ENCODE data around the gene TCEAL7. TPM values are rescaled to one million over a fixed set of nuclear protein-coding genes. Genes with fewer than 3 reads are reported as not detected.

The TCEAL7 gene
- total and polyA plus RNA-seq, 2 of the 13 experiments (the other 11 are each of a cell fraction or from before 2014, with no cell fraction given), result not detected

- peak; percentile 75 for TF ChIP-seq ZNF687 (CRISPR knock-in tag; IDR thresholded peaks at IDR 0.05)
- no peak for TF ChIP-seq GTF2F1 (IDR thresholded peaks at IDR 0.05; ENCODE audit: low read length)
- 0 out of 2 replicates have a peak, but pooled peaks have one; percentile 45 for TF ChIP-seq ZBTB7A (CRISPR knock-in tag; IDR thresholded peaks at IDR 0.05)
- TF ChIP-seq PBX2 (CRISPR knock-in tag; IDR thresholded peaks at IDR 0.05), result peak; percentile 62; the same call in 1 of the 2 replicates
- TF ChIP-seq STAG1 (CRISPR knock-in tag; IDR thresholded peaks at IDR 0.05), result no peak
- TF ChIP-seq POGK (CRISPR knock-in tag; conservative IDR thresholded peaks at IDR 0.05), result 0 out of 2 replicates have a peak, but pooled peaks have one; percentile 27
- 0 out of 2 replicates have a peak, but pooled peaks have one; percentile 29 for TF ChIP-seq ZSCAN21 (CRISPR knock-in tag; IDR thresholded peaks at IDR 0.05; ENCODE audit: borderline replicate concordance)
- TF ChIP-seq UBTF (CRISPR knock-in tag; IDR thresholded peaks at IDR 0.05), result peak; percentile 27; the same call in 1 of the 2 replicates
- TF ChIP-seq SALL1 (CRISPR knock-in tag; IDR thresholded peaks at IDR 0.05), result peak; percentile 37; the same call in 1 of the 2 replicates
- peak; percentile 28; the same call in 1 of the 2 replicates for TF ChIP-seq ARID4A (CRISPR knock-in tag; IDR thresholded peaks at IDR 0.05; ENCODE audit: borderline replicate concordance)
- TF ChIP-seq ZFX (CRISPR knock-in tag; IDR thresholded peaks at IDR 0.05; ENCODE audit: low read depth), result peak; percentile 31
Measured at GRCh38 chrX:103376118-103376978, 46.3 kb downstream of the TCEAL7 start, which contains the start of gene BEX3 (continued).

Data from HepG2 (cell line).